ENCODE measurements around the gene CPPED1.

Gene CPPED1

DNA sequence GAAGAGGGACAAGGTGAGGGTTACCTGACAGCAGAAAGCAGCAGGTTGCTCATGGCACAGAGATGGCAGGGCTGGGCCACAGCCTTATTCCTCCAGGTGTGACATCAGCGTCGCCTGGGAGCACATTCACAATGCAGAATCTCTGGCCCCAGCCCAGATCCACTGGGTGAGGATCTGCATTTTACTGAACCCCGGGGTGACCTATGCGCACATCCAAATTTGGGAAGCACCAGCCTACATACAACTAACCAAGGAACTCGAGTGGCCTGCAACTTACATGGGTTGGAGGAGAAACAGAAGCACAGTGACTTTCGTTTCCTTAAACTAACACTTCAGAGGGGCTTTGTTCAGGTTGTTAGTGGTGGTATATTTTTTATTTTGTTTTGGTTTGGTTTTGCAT lies 17.6 kb downstream of the CPPED1 start:
- no peak overlapping the region for H3K4me3 ChIP-seq (ENCODE audit: control insufficient read depth in 1 of 7, extremely low read depth in 1 of 7, insufficient read depth in 4 of 7, low read depth in 2 of 7, low read length in 6 of 7)
- H3K36me3 ChIP-seq (ENCODE audit: control insufficient read depth in 4 of 4, insufficient read depth in 4 of 4, low read length in 3 of 4), result peaks cover 2 to 17% (median 8%) of the 10 kb centered on the region in 4 experiments
- 100% methylated on average over 5 of the region's 6 CpGs for WGBS (ENCODE audit: insufficient coverage)
- CTCF ChIA-PET, result no interaction called here
- POLR2A ChIA-PET, result no interaction called here
- H3K9me3 ChIP-seq (ENCODE audit: control extremely low read depth in 1 of 5, control insufficient read depth in 4 of 5, insufficient read depth in 2 of 5, low read depth in 1 of 5, low read length in 4 of 5), result peaks cover 4 to 11% (median 7%) of the 10 kb centered on the region in 5 experiments
- no peaks in the 10 kb centered on the region for H3K27me3 ChIP-seq (replicated peaks in 2 of 5; ENCODE audit: control insufficient read depth in 4 of 5, insufficient read depth in 5 of 5, low read length in 4 of 5)
- no peak overlapping the region for H3K27ac ChIP-seq (ENCODE audit: insufficient read depth in 1 of 2, low read depth in 1 of 2, low read length in 2 of 2, poor library complexity in 1 of 2, severe bottlenecking in 2 of 2)
- H3K4me1 ChIP-seq (ENCODE audit: control extremely low read depth in 1 of 4, control insufficient read depth in 4 of 4, insufficient read depth in 4 of 4, low read length in 3 of 4), result no peaks in the 10 kb centered on the region
- DNase-seq, result no peak

DNA sequence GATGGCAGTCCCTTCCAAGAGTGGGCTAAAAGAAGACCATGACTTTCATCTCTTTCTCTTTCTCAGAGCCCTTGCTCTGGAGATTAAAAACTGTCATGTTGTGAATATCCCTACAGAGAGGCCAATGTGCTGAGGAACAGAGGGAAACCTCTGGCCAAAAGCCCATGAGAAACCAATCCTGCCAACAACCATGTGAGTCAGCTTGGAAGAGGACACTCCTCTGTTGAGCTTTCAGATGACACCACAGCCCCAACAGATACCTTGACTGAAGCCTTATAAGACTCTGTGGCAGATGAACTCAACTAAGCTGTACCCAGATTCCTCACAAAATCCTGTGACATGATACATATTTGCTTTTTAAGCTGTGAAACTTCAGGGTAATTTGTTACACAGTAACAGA lies 19.6 kb downstream of the CPPED1 start:
- peaks cover 4 to 11% (median 7%) of the 10 kb centered on the region in 5 experiments for H3K9me3 ChIP-seq (ENCODE audit: control extremely low read depth in 1 of 5, control insufficient read depth in 4 of 5, insufficient read depth in 2 of 5, low read depth in 1 of 5, low read length in 4 of 5)
- CTCF ChIA-PET, result interaction anchor here (0.5 kb wide), 1 partner anchor 590 kb away, joined by 3 read pairs; no protein-coding TSS in a partner anchor
- POLR2A ChIA-PET, result no interaction called here

DNA sequence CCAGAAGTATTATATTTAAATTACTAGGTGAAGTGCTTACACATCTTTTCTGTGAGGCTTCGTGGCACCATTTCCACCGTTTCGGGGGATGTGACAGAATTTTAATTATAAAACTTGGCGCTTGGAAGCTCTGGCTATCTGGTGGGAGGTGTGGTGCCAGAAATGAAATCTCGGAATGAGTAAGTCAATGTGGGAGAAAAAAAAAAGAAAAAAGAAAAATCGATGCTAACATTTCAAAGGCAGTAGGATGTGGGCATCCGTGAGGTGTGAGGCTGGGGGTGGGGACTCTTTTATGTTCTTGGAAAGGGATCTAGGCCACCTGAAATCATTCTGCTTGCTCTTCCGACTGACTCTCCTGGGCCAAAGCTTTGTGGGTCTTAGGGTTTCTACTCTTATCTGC lies 21.9 kb downstream of the CPPED1 start:
- ChIA-PET POLR2A (no interaction called here), CTCF (no interaction called here)

More for the DNA sequence above, 19.6 kb downstream of the CPPED1 start:
- DNase-seq, result no peak
- Histone ChIP-seq H3K36me3 (ENCODE audit: control insufficient read depth in 4 of 4, insufficient read depth in 4 of 4, low read length in 3 of 4) (peaks cover 4 to 28% (median 20%) of the 10 kb centered on the region in 4 experiments), H3K4me1 (ENCODE audit: control extremely low read depth in 1 of 4, control insufficient read depth in 4 of 4, insufficient read depth in 4 of 4, low read length in 3 of 4) (no peaks in the 10 kb centered on the region), H3K27me3 (replicated peaks in 2 of 5; ENCODE audit: control insufficient read depth in 4 of 5, insufficient read depth in 5 of 5, low read length in 4 of 5) (no peaks in the 10 kb centered on the region), H3K27ac (ENCODE audit: insufficient read depth in 1 of 2, low read depth in 1 of 2, low read length in 2 of 2, poor library complexity in 1 of 2, severe bottlenecking in 2 of 2) (no peak overlapping the region), H3K4me3 (ENCODE audit: control insufficient read depth in 1 of 7, extremely low read depth in 1 of 7, insufficient read depth in 4 of 7, low read depth in 2 of 7, low read length in 6 of 7) (no peak overlapping the region)

GRCh38 chr16:12780467-12780866 lies 23.2 kb downstream of the CPPED1 start:
- no peaks in the 10 kb centered on the region for H3K27me3 ChIP-seq (replicated peaks in 2 of 5; ENCODE audit: control insufficient read depth in 4 of 5, insufficient read depth in 5 of 5, low read length in 4 of 5)
- H3K27ac ChIP-seq (ENCODE audit: insufficient read depth in 1 of 2, low read depth in 1 of 2, low read length in 2 of 2, poor library complexity in 1 of 2, severe bottlenecking in 2 of 2), result no peak overlapping the region
- 100% methylated on average over 1 of the region's 2 CpGs for WGBS (ENCODE audit: insufficient coverage)
- H3K36me3 ChIP-seq (ENCODE audit: control insufficient read depth in 4 of 4, insufficient read depth in 4 of 4, low read length in 3 of 4), result peaks cover 2 to 34% (median 19%) of the 10 kb centered on the region in 4 experiments
- H3K9me3 ChIP-seq (ENCODE audit: control extremely low read depth in 1 of 5, control insufficient read depth in 4 of 5, insufficient read depth in 2 of 5, low read depth in 1 of 5, low read length in 4 of 5), result peaks cover 0 to 4% (median 3%) of the 10 kb centered on the region in 5 experiments
- DNase-seq, result no peak
- CTCF ChIA-PET, result no interaction called here
- H3K4me3 ChIP-seq (ENCODE audit: control insufficient read depth in 1 of 7, extremely low read depth in 1 of 7, insufficient read depth in 4 of 7, low read depth in 2 of 7, low read length in 6 of 7), result no peak overlapping the region
- H3K4me1 ChIP-seq (ENCODE audit: control extremely low read depth in 1 of 4, control insufficient read depth in 4 of 4, insufficient read depth in 4 of 4, low read length in 3 of 4), result no peaks in the 10 kb centered on the region
- POLR2A ChIA-PET, result no interaction called here

More for the DNA sequence above, 21.9 kb downstream of the CPPED1 start:
- 97% methylated on average over 8 of the region's 8 CpGs for WGBS (ENCODE audit: insufficient coverage)
- DNase-seq, result no peak
- Histone ChIP-seq H3K36me3 (ENCODE audit: control insufficient read depth in 4 of 4, insufficient read depth in 4 of 4, low read length in 3 of 4) (peaks cover 2 to 24% (median 15%) of the 10 kb centered on the region in 4 experiments), H3K9me3 (ENCODE audit: control extremely low read depth in 1 of 5, control insufficient read depth in 4 of 5, insufficient read depth in 2 of 5, low read depth in 1 of 5, low read length in 4 of 5) (peaks cover 0 to 4% (median 3%) of the 10 kb centered on the region in 5 experiments), H3K27ac (ENCODE audit: insufficient read depth in 1 of 2, low read depth in 1 of 2, low read length in 2 of 2, poor library complexity in 1 of 2, severe bottlenecking in 2 of 2) (no peak overlapping the region), H3K4me3 (ENCODE audit: control insufficient read depth in 1 of 7, extremely low read depth in 1 of 7, insufficient read depth in 4 of 7, low read depth in 2 of 7, low read length in 6 of 7) (no peak overlapping the region), H3K27me3 (replicated peaks in 2 of 5; ENCODE audit: control insufficient read depth in 4 of 5, insufficient read depth in 5 of 5, low read length in 4 of 5) (no peaks in the 10 kb centered on the region), H3K4me1 (ENCODE audit: control extremely low read depth in 1 of 4, control insufficient read depth in 4 of 4, insufficient read depth in 4 of 4, low read length in 3 of 4) (no peaks in the 10 kb centered on the region)

- no CpG with 5 or more reads among the region's 2 CpGs for WGBS (ENCODE audit: insufficient coverage)
- POLR2A ChIA-PET, result no interaction called here
- Histone ChIP-seq H3K4me3 (ENCODE audit: control insufficient read depth in 1 of 7, extremely low read depth in 1 of 7, insufficient read depth in 4 of 7, low read depth in 2 of 7, low read length in 6 of 7) (no peak overlapping the region), H3K9me3 (ENCODE audit: control extremely low read depth in 1 of 5, control insufficient read depth in 4 of 5, insufficient read depth in 2 of 5, low read depth in 1 of 5, low read length in 4 of 5) (no peaks in the 10 kb centered on the region), H3K27ac (ENCODE audit: insufficient read depth in 1 of 2, low read depth in 1 of 2, low read length in 2 of 2, poor library complexity in 1 of 2, severe bottlenecking in 2 of 2) (no peak overlapping the region), H3K27me3 (replicated peaks in 2 of 5; ENCODE audit: control insufficient read depth in 4 of 5, insufficient read depth in 5 of 5, low read length in 4 of 5) (no peaks in the 10 kb centered on the region), H3K4me1 (ENCODE audit: control extremely low read depth in 1 of 4, control insufficient read depth in 4 of 4, insufficient read depth in 4 of 4, low read length in 3 of 4) (no peaks in the 10 kb centered on the region), H3K36me3 (ENCODE audit: control insufficient read depth in 4 of 4, insufficient read depth in 4 of 4, low read length in 3 of 4) (peaks cover 2 to 41% (median 23%) of the 10 kb centered on the region in 4 experiments)
- CTCF ChIA-PET, result no interaction called here
- no peak for DNase-seq
Observed at GRCh38 chr16:12778726-12779125, 25.0 kb downstream of the CPPED1 start.

- H3K4me1 ChIP-seq (ENCODE audit: control extremely low read depth in 1 of 4, control insufficient read depth in 4 of 4, insufficient read depth in 4 of 4, low read length in 3 of 4), result peaks cover 0 to 3% (median under 1%) of the 10 kb centered on the region in 4 experiments
- H3K4me3 ChIP-seq (ENCODE audit: control insufficient read depth in 1 of 7, extremely low read depth in 1 of 7, insufficient read depth in 4 of 7, low read depth in 2 of 7, low read length in 6 of 7), result no peak overlapping the region
- H3K27ac ChIP-seq (ENCODE audit: insufficient read depth in 1 of 2, low read depth in 1 of 2, low read length in 2 of 2, poor library complexity in 1 of 2, severe bottlenecking in 2 of 2), result no peak overlapping the region
- no peak for DNase-seq
- H3K27me3 ChIP-seq (replicated peaks in 2 of 5; ENCODE audit: control insufficient read depth in 4 of 5, insufficient read depth in 5 of 5, low read length in 4 of 5), result no peaks in the 10 kb centered on the region
- 95% methylated on average over 3 of the region's 4 CpGs for WGBS (ENCODE audit: insufficient coverage)
- H3K36me3 ChIP-seq (ENCODE audit: control insufficient read depth in 4 of 4, insufficient read depth in 4 of 4, low read length in 3 of 4), result peaks cover 2 to 36% (median 25%) of the 10 kb centered on the region in 4 experiments
- POLR2A ChIA-PET, result no interaction called here
- CTCF ChIA-PET, result no interaction called here
- H3K9me3 ChIP-seq (ENCODE audit: control extremely low read depth in 1 of 5, control insufficient read depth in 4 of 5, insufficient read depth in 2 of 5, low read depth in 1 of 5, low read length in 4 of 5), result no peaks in the 10 kb centered on the region
Observed at GRCh38 chr16:12775656-12776236, 27.9 kb downstream of the CPPED1 start.

GRCh38 chr16:12773221-12773620 lies 30.5 kb downstream of the CPPED1 start:
- WGBS (ENCODE audit: insufficient coverage), result 95% methylated on average over 7 of the region's 8 CpGs
- Histone ChIP-seq H3K36me3 (ENCODE audit: control insufficient read depth in 4 of 4, insufficient read depth in 4 of 4, low read length in 3 of 4) (peaks cover 0 to 23% (median 19%) of the 10 kb centered on the region in 4 experiments), H3K27me3 (replicated peaks in 2 of 5; ENCODE audit: control insufficient read depth in 4 of 5, insufficient read depth in 5 of 5, low read length in 4 of 5) (no peaks in the 10 kb centered on the region), H3K4me3 (ENCODE audit: control insufficient read depth in 1 of 7, extremely low read depth in 1 of 7, insufficient read depth in 4 of 7, low read depth in 2 of 7, low read length in 6 of 7) (no peak overlapping the region), H3K27ac (ENCODE audit: insufficient read depth in 1 of 2, low read depth in 1 of 2, low read length in 2 of 2, poor library complexity in 1 of 2, severe bottlenecking in 2 of 2) (no peak overlapping the region), H3K4me1 (ENCODE audit: control extremely low read depth in 1 of 4, control insufficient read depth in 4 of 4, insufficient read depth in 4 of 4, low read length in 3 of 4) (peaks cover 0 to 14% (median 3%) of the 10 kb centered on the region in 4 experiments), H3K9me3 (ENCODE audit: control extremely low read depth in 1 of 5, control insufficient read depth in 4 of 5, insufficient read depth in 2 of 5, low read depth in 1 of 5, low read length in 4 of 5) (no peaks in the 10 kb centered on the region)
- ChIA-PET CTCF (interaction anchor here (1.0 kb wide), 1 partner anchor 20 kb away, joined by 3 read pairs; no protein-coding TSS in a partner anchor), POLR2A (no interaction called here)
- no peak for DNase-seq

Data from common myeloid progenitor, CD34-positive (primary cell).